Adrenal gland (tissue), 12 donors: ENCODE measurements around the gene ILK. TPM values are rescaled to one million over a fixed set of nuclear protein-coding genes. Genes with fewer than 3 reads are reported as not detected.

Experiments used
- DNase-seq, 7 donors: peaks; one replicate each; pipeline ENCODE4 v3.0.0-alpha.2; 2019 to 2020
- H3K27ac ChIP-seq, 5 donors: fragments of 200-600 bp; sonication (generic) in 4 of 5; 1 replicate in 3 of 5; 2 replicates in 2 of 5; pipeline versions ENCODE4 v1.5.1 to v1.8.0; 2016 to 2020; ENCODE audit warnings: mild to moderate bottlenecking in 1 of 5
- H3K27me3 ChIP-seq: fragments of 200-600 bp; 2 replicates; pipeline ENCODE4 v1.8.0; 2021
- H3K36me3 ChIP-seq, 2 donors: fragments of 200-600 bp; replicated peaks in 1 of 2; 1 replicate in 1 of 2; 2 replicates in 1 of 2; pipeline versions ENCODE4 v1.5.1 to v1.8.0; 2018 to 2022
- H3K4me1 ChIP-seq, 2 donors: fragments of 200-600 bp; replicated peaks in 1 of 2; 1 replicate in 1 of 2; 2 replicates in 1 of 2; pipeline versions ENCODE4 v1.5.1 to v1.8.0; 2018 to 2021
- H3K4me3 ChIP-seq, 4 donors: fragments of 200-600 bp; sonication (generic) in 3 of 4; one replicate each; pipeline ENCODE4 v1.5.1; 2016 to 2018
- H3K9me3 ChIP-seq, 3 donors: fragments of 200-600 bp; sonication (generic) in 1 of 3; replicated peaks in 1 of 3; 1 replicate in 2 of 3; 2 replicates in 1 of 3; pipeline versions ENCODE4 v1.5.1 to v1.8.0; 2016 to 2021
- CTCF ChIP-seq, 6 experiments: fragments of 450-650 bp in 4 of 6; fragments of 200-600 bp in 2 of 6; sonication (generic) in 1 of 6; IDR thresholded peaks; 1 replicate in 5 of 6; 2 replicates in 1 of 6; pipeline versions ENCODE4 v1.5.1 to v1.8.0; 2016 to 2021; ENCODE audit warnings: antibody characterized with exemption in 6 of 6, mild to moderate bottlenecking in 2 of 6, moderate library complexity in 1 of 6
- POLR2A ChIP-seq, 2 donors: fragments of 450-650 bp; IDR thresholded peaks; one replicate each; pipeline ENCODE4 v1.6.1; 2017; ENCODE audit warnings: antibody characterized with exemption in 2 of 2, mild to moderate bottlenecking in 2 of 2, moderate library complexity in 1 of 2
- WGBS, 4 donors: extraction: QIAGEN DNeasy Blood & Tissue Kit in 2 of 4; methylation state at CpG; one replicate each; pipeline versions ENCODE4 v1.1.5 to v1.1.7; 2013 to 2017; 5-methylcytosine and 5-hydroxymethylcytosine counted together
- intact Hi-C, 2 donors: fragments of 100-400 bp; cut with DNase I; formaldehyde crosslinking; loops; one replicate each; pipeline versions ENCODE4 v1.14.1 to v1.15.0; 2022 to 2023
- polyA plus RNA-seq, 3 donors: library from polyadenylated mRNA; stranded (reverse); fragments of 200-250 nt in 2 of 3; fragments of 350-450 nt in 1 of 3; fragmentation: Illumina TruSeq in 1 of 3; extraction: RNeasy Lipid Tissue Mini Kit (QIAGEN cat#74804) in 1 of 3; gene quantifications; one replicate each; pipeline ENCODE4 v1.2.3, GENCODE V29; 2013 to 2014
- total RNA-seq, 9 donors: library from RNA; depleted of rRNA in 4 of 9; stranded (reverse); fragments of >200 nt in 4 of 9; fragments of 120-200 nt in 1 of 9; fragmentation: NEBNext Ultra II Directional in 1 of 9; extraction: Animal tissue kit (Norgen Biotek cat#: 25700) in 1 of 9; gene quantifications; one replicate each; pipeline versions ENCODE4 v1.1.0 to v1.2.4, GENCODE V29; 2013 to 2023
- donor health status: healthy with polysubstance abuse.
- donor health status: Bipolar disorder and iron deficiency.
- donor health status: DM: yes; HTN: yes; CAD: no.
- donor health status: DM: no; HTN: no; CAD: no.
- donor health status: DM: no; HTN: no; CAD: no.
- donor health status: DM: yes; HTN: yes; CAD: no.

Gene ILK
- total and polyA plus RNA-seq, 12 donors, result 99.1 to 191 (median 153) TPM

GRCh38 chr11:6628526-6628925 is 25.0 kb downstream of the ILK start:
- no peaks in the 10 kb centered on the region for H3K36me3 ChIP-seq
- intact Hi-C loops, result no loop called here

GRCh38 chr11:6629573-6629891 is 26.0 kb downstream of the ILK start:
- Histone ChIP-seq H3K4me1 (peaks cover 0 to 2% of the 10 kb centered on the region in 2 donors), H3K27me3 (no peaks in the 10 kb centered on the region), H3K4me3 (no peak overlapping the region), H3K27ac (no peak overlapping the region), H3K36me3 (no peaks in the 10 kb centered on the region), H3K9me3 (no peaks in the 10 kb centered on the region)
- TF ChIP-seq POLR2A (IDR thresholded peaks at IDR 0.05) (no peak), CTCF (IDR thresholded peaks at IDR 0.05) (no peak)
- intact Hi-C loops, result no loop called here
- DNase-seq, result no peak
- WGBS, 4 donors, result 83 to 94% (median 87%) methylated on average over 18 to 24 of the region's 24 CpGs

More at GRCh38 chr11:6628526-6628925, 25.0 kb downstream of the ILK start:
- no peak for DNase-seq
- Histone ChIP-seq H3K4me3 (no peak overlapping the region), H3K9me3 (no peaks in the 10 kb centered on the region), H3K27me3 (no peaks in the 10 kb centered on the region), H3K4me1 (no peaks in the 10 kb centered on the region), H3K27ac (no peak overlapping the region)
- TF ChIP-seq CTCF (IDR thresholded peaks at IDR 0.05), result no peak
- no peak for TF ChIP-seq POLR2A (IDR thresholded peaks at IDR 0.05)
- 87 to 95% (median 93%) methylated on average over 4 of the region's 4 CpGs for WGBS, 4 donors

- no peak overlapping the region for H3K4me3 ChIP-seq
- H3K4me1 ChIP-seq, result peaks cover 0 to 7% of the 10 kb centered on the region in 2 donors
- intact Hi-C loops, result no loop called here
- no peak for DNase-seq
- no peaks in the 10 kb centered on the region for H3K9me3 ChIP-seq
- no peaks in the 10 kb centered on the region for H3K27me3 ChIP-seq
- H3K27ac ChIP-seq, result no peak overlapping the region
- no peak for TF ChIP-seq CTCF (IDR thresholded peaks at IDR 0.05)
- no peak for TF ChIP-seq POLR2A (IDR thresholded peaks at IDR 0.05)
- no peaks in the 10 kb centered on the region for H3K36me3 ChIP-seq
- 53 to 81% (median 61%) methylated on average over 56 to 102 of the region's 102 CpGs for WGBS, 4 donors
Observed at GRCh38 chr11:6629892-6630631, 26.5 kb downstream of the ILK start.

- 53 to 78% (median 67%) methylated on average over 15 to 28 of the region's 28 CpGs for WGBS, 4 donors
- H3K4me1 ChIP-seq, result peaks cover under 1 to 8% of the 10 kb centered on the region in 2 donors
- H3K36me3 ChIP-seq, result no peaks in the 10 kb centered on the region
- no peaks in the 10 kb centered on the region for H3K27me3 ChIP-seq
- intact Hi-C loops, result no loop called here
- no peak overlapping the region for H3K4me3 ChIP-seq
- H3K27ac ChIP-seq, result no peak overlapping the region
- H3K9me3 ChIP-seq, result no peaks in the 10 kb centered on the region
- no peak for DNase-seq
- TF ChIP-seq CTCF (IDR thresholded peaks at IDR 0.05) (no peak), POLR2A (IDR thresholded peaks at IDR 0.05) (no peak)
Observed at GRCh38 chr11:6630632-6631291, 27.2 kb downstream of the ILK start.
